Measurements from ENCODE around the gene TEDC2.

The TEDC2 gene

GRCh38 chr16:2494616-2495015, 34.7 kb downstream of the TEDC2 start:
- no peak for DNase-seq (ENCODE audit: low spot score)

GRCh38 chr16:2495041-2495440, 35.1 kb downstream of the TEDC2 start:
- no peak for DNase-seq (ENCODE audit: low spot score)

- DNase-seq (ENCODE audit: low spot score): peak; percentile 8
These were observed 36.6 kb downstream of the TEDC2 start for GRCh38 chr16:2496223-2497115.

DNA sequence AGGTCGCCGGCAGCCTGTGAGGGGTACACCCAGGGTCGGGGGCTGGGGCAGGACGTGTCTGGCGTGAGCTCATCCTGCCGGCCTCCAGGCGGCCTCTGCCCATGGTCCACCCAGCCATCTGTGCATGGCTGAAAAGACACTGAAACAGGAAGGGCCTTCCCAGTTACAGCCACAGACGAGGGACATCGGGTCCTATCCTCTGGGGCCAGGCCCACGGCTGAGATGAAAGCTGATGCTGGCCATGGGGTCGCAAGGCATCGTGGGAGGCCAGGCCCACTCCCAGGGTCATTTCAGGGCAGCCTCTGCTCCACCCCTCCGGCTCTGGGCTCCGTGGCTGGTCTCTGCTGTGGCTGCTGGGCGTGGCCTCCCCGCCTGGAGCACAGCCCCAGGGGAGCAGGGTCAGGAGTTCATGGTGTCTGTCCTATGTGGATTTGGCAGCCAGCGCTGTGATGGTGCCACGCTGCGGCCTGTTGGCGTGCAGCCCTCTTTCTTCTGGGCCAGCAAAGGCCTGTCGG, 37.3 kb downstream of the TEDC2 start:
- peak; percentile 37 for DNase-seq (ENCODE audit: low spot score)

GRCh38 chr16:2497695-2498484, 38.0 kb downstream of the TEDC2 start:
- no peak for DNase-seq (ENCODE audit: low spot score)

DNA sequence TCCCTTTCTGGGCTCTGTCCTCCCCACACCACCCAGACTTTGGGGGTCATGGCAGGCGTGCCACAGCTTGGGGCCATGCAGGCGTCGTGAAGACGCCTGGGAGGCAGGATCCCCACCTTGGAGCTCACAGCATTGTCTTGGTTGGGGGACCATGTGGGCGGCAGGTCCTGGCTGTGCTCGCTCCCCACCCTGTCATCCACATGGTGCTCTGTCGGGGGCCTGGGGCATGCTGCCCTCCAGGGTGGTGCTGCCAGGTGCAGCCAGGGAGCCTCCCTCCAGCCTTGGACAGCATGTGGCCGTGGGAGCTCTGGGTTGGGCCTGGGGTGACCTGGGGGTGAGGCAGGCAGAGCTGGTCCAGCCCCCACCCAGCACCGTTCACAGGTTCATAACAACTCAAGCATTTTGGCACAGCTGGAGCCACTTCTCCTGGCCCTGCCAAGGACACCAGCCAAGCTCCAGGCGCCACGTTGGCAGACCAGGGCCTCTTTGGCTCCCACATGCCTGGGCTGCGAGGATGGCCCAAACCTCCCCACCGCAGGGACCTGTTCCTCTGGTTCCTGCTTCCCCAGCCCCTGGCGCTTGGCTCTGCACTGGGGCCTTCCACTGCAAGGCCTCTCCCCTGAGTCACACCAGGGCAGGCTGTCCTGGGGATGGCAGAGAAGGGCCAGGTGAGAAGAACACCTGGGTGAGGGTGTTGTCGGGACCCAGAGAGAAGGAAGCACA, 38.8 kb downstream of the TEDC2 start:
- peak; percentile 32 for DNase-seq (ENCODE audit: low spot score)

GRCh38 chr16:2499454-2499853, 39.5 kb downstream of the TEDC2 start:
- DNase-seq (ENCODE audit: low spot score): no peak

- DNase-seq (ENCODE audit: low spot score): no peak
These were observed 40.1 kb downstream of the TEDC2 start for GRCh38 chr16:2499890-2500429.

GRCh38 chr16:2500430-2500917, 40.6 kb downstream of the TEDC2 start:
- no peak for DNase-seq (ENCODE audit: low spot score)

- peak; percentile 83 for DNase-seq (ENCODE audit: low spot score)
These were observed 41.2 kb downstream of the TEDC2 start for GRCh38 chr16:2500918-2501750.

DNA sequence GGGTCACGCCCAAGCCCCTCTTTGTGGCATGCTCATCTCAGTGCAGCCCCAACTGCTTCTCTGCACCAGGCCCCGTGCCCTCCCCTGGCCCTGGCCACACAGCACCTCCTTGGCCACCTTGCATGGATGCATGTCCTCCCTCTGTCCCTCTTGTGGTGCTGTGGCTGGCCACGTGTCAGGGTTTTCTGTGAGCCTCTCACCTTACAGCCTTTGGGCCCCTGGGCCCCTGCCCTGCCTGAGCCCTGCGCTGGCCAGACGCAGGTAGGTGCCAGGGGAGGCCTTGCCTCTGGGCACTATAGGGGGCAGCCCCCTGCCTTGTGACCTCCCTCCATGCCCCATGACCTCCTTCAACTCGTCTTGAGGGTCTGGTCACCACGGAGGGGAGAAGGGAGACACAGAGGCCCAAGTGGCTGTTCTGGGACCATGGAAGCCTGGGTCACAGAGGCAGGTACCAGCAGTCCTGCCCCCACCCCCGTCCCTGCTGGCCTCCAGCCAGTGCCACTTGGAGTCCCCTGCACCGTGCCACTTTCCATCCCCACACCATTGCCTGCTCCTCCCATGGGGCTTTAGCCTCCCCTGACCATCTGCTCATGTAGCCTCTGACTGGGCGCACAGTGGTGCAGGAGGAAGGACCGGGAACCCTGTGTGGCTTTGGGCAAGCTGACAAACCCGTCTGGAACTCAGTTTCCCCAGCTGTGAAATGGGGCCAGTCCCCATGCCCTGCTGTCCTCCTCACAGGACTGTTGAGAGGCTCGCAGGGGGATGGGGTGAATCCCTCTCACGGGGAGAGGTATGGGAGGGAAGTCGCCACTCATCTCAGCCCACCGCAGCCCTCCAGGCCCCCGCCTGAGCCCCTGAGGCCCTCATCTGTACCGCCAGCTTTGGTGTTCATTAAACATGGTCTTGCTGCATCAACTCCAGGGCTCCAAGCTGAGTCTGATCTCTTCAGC, 42.3 kb downstream of the TEDC2 start:
- no peak for DNase-seq (ENCODE audit: low spot score)

DNA sequence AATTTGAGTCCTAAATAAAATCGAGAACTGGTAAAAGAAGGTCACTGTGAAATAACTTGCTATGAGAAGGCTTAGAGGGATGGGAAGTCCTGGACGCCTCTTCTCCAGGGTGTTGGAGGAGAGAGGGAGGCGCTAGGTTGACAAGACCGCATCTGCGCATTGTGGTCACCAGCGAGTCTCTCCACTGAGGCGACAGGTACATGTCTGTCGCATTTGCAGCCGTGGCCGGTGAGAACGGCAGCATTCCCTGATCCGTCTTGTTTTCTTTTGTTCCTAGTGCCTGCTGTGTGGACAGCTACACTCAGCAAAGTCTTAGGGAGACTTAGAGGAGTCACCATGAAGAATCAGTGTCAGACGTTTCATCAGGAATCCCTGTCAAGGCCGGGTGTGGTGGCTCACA, 45.8 kb downstream of the TEDC2 start:
- DNase-seq (ENCODE audit: low spot score): no peak

- DNase-seq (ENCODE audit: low spot score): no peak
These were observed 47.2 kb downstream of the TEDC2 start for GRCh38 chr16:2507052-2507659.

DNA sequence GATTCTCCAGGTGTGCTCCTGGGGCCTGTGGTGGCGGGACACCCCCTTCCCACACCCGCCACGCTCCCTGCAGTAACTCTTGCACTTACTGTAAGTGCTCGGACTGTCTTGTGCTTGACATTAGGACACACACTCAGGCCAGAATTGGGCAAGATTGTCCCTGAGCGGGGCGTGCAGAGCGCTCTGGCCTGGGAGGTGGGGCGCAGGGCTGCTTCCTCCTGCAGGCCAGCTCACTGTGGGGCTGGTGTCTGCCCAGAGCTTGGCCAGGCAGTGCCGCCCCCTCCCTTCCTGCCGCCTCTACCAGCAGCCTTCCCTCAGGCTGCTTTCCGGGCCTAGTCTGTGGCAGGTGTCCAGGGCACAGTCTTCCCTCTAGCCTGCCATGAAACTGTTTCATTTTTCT, 47.8 kb downstream of the TEDC2 start:
- DNase-seq (ENCODE audit: low spot score): no peak

DNA sequence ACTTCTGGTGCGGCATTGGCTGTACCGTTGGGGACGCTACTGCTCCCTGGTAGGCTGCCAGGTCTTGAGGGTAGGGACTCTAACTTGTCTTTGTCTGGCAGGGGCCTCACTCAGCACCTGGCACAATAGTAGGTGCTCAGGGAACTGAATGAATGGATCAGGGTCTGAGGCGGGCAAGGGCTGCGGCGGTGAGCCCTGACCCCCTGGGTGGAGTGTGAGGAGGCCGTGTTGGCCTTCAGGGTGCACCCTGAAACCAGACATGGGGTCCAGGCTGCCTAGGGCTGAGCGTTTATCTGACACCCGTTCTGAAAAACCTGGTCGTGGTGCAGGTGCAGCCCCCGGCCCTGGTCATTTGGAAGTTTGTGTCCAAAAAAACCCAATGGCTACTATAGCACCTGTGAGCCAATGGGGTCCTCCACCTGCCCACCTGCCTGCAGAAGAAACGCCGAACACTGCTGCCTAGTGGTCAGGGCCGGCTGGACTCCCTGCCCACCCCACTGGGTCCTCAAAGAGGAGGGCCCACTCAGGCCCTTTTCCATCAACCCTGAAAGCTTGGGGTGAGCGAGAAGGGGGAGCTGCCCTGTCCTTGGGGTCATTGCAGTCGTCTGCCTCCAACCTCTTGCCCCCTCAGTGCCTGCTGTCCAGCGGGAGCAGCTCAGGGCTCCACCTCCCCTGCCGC, 49.0 kb downstream of the TEDC2 start:
- DNase-seq (ENCODE audit: low spot score): no peak

DNA sequence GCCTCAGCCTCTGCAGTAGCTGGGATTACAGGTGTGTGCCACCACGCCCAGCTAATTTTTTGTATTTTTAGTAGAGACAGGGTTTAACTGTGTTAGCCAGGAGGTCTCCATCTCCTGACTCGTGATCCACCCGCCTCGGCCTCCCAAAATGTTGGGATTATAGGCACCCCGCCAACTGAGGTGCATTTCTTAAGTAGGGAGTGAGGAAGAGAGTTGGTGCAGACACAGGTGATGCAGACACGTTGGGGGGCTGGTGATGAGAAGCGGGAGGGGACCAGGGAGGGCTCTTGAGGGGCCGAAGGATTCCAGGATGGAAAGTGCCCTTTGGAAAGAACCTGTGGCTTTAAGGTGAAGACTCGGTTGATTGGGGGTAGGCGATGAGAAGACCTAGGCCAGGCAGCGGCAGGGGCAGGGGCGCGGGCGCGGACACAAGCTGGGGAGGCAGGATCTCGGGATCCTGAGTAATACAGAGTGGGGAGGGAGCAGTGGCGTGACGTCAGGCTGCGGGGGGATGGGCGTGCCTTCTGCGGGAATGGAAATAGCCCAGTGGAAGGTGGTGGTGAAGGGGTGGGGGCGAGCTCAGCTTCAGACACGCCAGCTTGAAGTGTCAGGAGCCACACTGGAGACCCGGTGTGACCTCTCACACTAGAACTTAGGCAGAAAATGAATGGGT, 51.4 kb downstream of the TEDC2 start:
- DNase-seq (ENCODE audit: low spot score): peak; percentile 64

DNA sequence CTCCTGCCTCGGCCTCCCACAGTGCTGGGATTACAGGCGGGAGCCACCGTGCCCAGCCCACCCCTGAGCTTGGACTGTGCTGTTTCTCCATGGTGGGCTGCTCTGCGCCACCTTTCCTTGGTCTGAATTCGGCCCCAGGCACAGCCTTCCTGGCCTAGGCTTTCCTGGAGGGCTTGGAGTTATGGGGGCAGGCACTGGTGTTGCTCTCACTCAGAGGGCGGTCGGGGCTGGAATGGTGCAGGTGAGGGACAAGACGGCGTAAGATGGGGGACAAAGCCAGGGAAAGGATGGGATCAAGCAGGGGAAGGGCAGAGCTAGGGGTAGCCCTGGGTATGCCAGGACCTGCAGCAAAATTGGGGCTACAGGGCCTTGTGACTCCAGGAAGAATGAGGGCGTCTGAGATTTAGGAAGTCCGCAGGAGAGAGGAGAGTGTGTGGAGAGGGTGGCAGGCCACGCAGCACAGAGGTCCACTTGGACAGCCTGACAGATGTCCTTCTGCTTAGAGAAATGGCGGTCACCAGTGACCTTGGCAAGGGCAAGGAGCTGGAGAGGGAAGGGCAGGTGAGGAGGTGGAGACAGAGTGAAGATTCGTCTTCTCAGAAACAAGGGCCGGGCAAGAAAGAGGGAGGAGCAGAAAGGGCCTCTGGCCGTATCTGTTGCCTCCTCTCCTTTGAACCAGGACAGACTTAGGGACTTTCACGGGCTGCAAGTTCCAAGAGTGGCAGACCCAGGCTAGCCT, 52.3 kb downstream of the TEDC2 start:
- no peak for DNase-seq (ENCODE audit: low spot score)
